ENCODE results near the gene WRAP53.

GRCh38 chr17:7684851-7685532 is 3.3 kb upstream of the WRAP53 start:
- TF ChIP-seq ZNF70 (CRISPR knock-in tag; IDR thresholded peaks at IDR 0.05) (no peak), RARB (CRISPR knock-in tag; IDR thresholded peaks at IDR 0.05) (no peak)
